Muscle of leg (tissue), 11 donors: ENCODE data around the gene ITGA6. TPM values are rescaled to one million over a fixed set of nuclear protein-coding genes. Genes with fewer than 3 reads are reported as not detected.

ENCODE experiments used
- DNase-seq: peaks from one replicate; pipeline ENCODE4 v3.0.0; 2013
- H3K27ac ChIP-seq: one replicate; pipeline ENCODE4 v1.5.1; 2013; ENCODE audit warnings: mild to moderate bottlenecking, low read length, control low read depth
- H3K27me3 ChIP-seq: one replicate; pipeline ENCODE4 v1.6.1; 2013; ENCODE audit warnings: low read length; ENCODE audit not compliant: control insufficient read depth, insufficient read depth
- H3K36me3 ChIP-seq: one replicate; pipeline ENCODE4 v1.6.1; 2013; ENCODE audit warnings: low read length; ENCODE audit not compliant: control insufficient read depth, insufficient read depth
- H3K4me1 ChIP-seq: one replicate; pipeline ENCODE4 v1.6.1; 2013; ENCODE audit warnings: low read length; ENCODE audit not compliant: control insufficient read depth, insufficient read depth
- H3K4me3 ChIP-seq: one replicate; pipeline ENCODE4 v1.5.1; 2013; ENCODE audit warnings: low read length, control low read depth
- H3K9me3 ChIP-seq: replicated peaks from 2 replicates; pipeline ENCODE4 v1.6.1; 2013; ENCODE audit warnings: low read depth, low read length; ENCODE audit not compliant: control insufficient read depth
- WGBS: methylation state at CpG from one replicate; pipeline ENCODE4 v1.1.5; 2013; ENCODE audit warnings: missing lambda C conversion rate; ENCODE audit not compliant: insufficient coverage; 5-methylcytosine and 5-hydroxymethylcytosine counted together
- polyA plus RNA-seq, 8 donors: library from polyadenylated mRNA; unstranded; fragments of 120-200 nt; gene quantifications; one replicate each; pipeline versions ENCODE4 v1.2.1 to v1.2.3, GENCODE V29; 2013; ENCODE audit warnings: inconsistent platforms in 1 of 8, low replicate concordance in 1 of 8; ENCODE audit not compliant: insufficient read length in 8 of 8, insufficient read depth in 1 of 8
- total RNA-seq: library from RNA; stranded (reverse); fragments of 120-200 nt; gene quantifications from one replicate; pipeline ENCODE4 v1.2.4, GENCODE V29; 2013

ITGA6 gene
- total and polyA plus RNA-seq, 9 donors = 61.6 to 99.0 (median 77.3) TPM

DNA sequence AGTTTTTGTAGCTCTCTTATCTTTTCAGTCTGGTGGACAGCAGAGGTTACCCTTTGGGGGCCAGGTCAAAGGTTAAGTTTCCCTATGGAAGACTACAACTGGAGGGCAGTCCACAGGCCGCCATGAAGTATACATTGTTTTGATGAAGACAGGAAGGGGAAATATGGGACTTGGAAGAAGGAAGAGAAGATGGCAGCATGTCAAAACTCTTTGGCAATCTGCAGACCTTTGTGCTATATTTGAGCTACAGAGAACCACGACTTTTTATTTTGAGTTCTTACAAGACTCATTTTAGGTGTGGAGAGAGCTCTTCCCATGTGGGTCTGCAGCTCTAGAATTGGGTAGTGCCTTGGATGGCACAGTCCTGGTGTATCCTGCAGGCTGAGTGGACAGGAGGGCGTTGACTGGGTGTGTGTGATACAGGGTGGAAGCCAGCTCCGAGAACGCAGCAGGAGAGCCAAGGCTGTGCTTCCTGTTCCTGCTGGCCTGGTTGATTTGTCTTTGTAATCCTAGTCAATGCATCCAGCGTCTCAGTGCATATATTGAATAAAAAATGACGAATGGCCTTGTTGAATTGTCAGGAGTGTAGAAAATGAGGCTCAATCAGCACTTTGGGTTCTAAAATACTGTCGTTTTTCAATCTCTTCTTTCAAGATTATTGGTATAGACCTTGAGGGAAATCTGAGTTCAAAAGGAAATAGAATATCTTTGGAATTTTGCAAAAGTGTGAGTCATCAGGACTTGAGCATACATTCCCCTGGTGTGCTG lies 11.5 kb downstream of the ITGA6 start:
- 84% methylated on average over 3 of the region's 8 CpGs for WGBS
- H3K4me1 ChIP-seq = peaks cover 21% of the 10 kb centered on the region
- H3K27me3 ChIP-seq = no peaks in the 10 kb centered on the region
- no peak overlapping the region for H3K27ac ChIP-seq
- H3K36me3 ChIP-seq = no peaks in the 10 kb centered on the region
- H3K4me3 ChIP-seq = no peak overlapping the region
- DNase-seq = no peak
- H3K9me3 ChIP-seq = no peaks in the 10 kb centered on the region

GRCh38 chr2:172439509-172439860 lies 12.1 kb downstream of the ITGA6 start:
- Histone ChIP-seq H3K4me1 (peaks cover 21% of the 10 kb centered on the region), H3K27ac (no peak overlapping the region), H3K36me3 (no peaks in the 10 kb centered on the region), H3K4me3 (no peak overlapping the region), H3K9me3 (no peaks in the 10 kb centered on the region), H3K27me3 (no peaks in the 10 kb centered on the region)
- DNase-seq = no peak
- WGBS = no CpG with 5 or more reads among the region's 2 CpGs

DNA sequence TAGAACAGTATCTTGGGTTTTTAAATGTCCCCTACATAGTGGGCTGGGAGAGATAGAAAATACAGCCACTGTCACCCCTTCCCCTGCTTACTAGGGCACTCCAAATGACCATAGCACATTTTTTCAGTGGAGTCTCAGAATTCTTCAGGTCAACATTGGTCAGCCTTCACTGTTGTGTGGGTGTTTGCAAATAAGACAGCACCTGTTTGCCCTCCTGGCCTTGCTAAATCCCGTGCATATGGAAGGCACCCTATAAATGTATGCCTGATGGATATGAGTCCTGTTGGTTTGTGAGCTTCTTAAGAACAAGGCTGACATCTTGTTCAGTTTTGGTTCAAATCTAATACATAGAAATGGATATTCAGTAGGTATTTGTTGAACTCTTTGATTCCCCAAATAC lies 12.5 kb downstream of the ITGA6 start:
- peaks cover 21% of the 10 kb centered on the region for H3K4me1 ChIP-seq

DNA sequence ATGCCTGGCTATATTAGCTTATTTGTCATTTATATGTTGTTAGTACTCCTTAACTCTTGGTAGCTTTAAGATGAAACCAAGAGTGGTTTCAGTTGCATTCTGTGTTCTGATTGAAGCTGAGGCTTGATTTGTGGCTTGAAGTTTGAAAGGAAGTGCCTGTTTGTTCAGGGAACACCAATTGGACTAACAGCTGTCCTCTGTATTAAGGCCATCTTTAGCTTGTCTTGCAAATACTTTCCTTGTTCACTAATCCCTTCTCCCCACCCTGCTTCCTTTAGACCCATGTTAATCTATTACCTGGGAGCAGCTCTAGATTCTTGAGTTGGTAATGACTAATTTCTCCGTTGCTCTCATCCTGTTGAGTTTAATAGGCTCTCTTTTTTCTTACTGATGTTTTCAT lies 13.4 kb downstream of the ITGA6 start:
- H3K9me3 ChIP-seq = no peaks in the 10 kb centered on the region
- H3K27ac ChIP-seq = no peak overlapping the region
- peaks cover 24% of the 10 kb centered on the region for H3K4me1 ChIP-seq
- H3K4me3 ChIP-seq = no peak overlapping the region
- no peaks in the 10 kb centered on the region for H3K36me3 ChIP-seq
- no peaks in the 10 kb centered on the region for H3K27me3 ChIP-seq
- WGBS = no CpG with 5 or more reads among the region's 1 CpG
- no peak for DNase-seq

More for the DNA sequence above, 12.5 kb downstream of the ITGA6 start:
- H3K36me3 ChIP-seq = no peaks in the 10 kb centered on the region
- no peak overlapping the region for H3K4me3 ChIP-seq
- no peaks in the 10 kb centered on the region for H3K9me3 ChIP-seq
- no peaks in the 10 kb centered on the region for H3K27me3 ChIP-seq
- no peak overlapping the region for H3K27ac ChIP-seq
- DNase-seq = no peak
- WGBS = no CpG with 5 or more reads among the region's 1 CpG

GRCh38 chr2:172442072-172442895 lies 14.9 kb downstream of the ITGA6 start:
- WGBS = 80% methylated on average over 3 of the region's 10 CpGs
- DNase-seq = no peak
- peak overlapping the region; percentile 23 for H3K27ac ChIP-seq
- peaks cover 26% of the 10 kb centered on the region for H3K4me1 ChIP-seq
- H3K36me3 ChIP-seq = no peaks in the 10 kb centered on the region
- H3K9me3 ChIP-seq = no peaks in the 10 kb centered on the region
- H3K27me3 ChIP-seq = no peaks in the 10 kb centered on the region
- H3K4me3 ChIP-seq = no peak overlapping the region

DNA sequence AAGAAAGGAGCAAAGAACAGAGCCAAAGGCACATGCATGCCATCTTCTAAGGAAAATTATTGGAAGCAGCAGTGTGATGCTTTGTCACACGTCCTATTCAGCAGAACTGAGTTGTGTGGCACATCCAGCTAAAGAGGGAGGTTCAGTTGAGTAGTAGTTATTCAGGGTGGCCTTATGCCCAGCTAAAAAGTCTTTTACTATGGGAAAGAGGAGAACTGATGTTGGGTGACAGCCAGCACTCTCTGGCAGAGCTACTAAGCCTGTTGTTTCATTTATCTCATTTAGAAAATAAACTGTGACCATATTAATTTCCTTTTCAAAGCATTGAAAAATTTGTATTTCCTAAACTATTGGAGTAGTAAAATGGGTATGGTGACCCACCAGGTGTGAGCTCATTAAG lies 18.5 kb downstream of the ITGA6 start:
- H3K4me1 ChIP-seq = peaks cover 19% of the 10 kb centered on the region
- H3K36me3 ChIP-seq = no peaks in the 10 kb centered on the region
- H3K27me3 ChIP-seq = no peaks in the 10 kb centered on the region
- H3K9me3 ChIP-seq = no peaks in the 10 kb centered on the region
- WGBS = 78% methylated on average over 1 of the region's 1 CpG
- peak; percentile 52 for DNase-seq
- no peak overlapping the region for H3K27ac ChIP-seq
- H3K4me3 ChIP-seq = no peak overlapping the region

DNA sequence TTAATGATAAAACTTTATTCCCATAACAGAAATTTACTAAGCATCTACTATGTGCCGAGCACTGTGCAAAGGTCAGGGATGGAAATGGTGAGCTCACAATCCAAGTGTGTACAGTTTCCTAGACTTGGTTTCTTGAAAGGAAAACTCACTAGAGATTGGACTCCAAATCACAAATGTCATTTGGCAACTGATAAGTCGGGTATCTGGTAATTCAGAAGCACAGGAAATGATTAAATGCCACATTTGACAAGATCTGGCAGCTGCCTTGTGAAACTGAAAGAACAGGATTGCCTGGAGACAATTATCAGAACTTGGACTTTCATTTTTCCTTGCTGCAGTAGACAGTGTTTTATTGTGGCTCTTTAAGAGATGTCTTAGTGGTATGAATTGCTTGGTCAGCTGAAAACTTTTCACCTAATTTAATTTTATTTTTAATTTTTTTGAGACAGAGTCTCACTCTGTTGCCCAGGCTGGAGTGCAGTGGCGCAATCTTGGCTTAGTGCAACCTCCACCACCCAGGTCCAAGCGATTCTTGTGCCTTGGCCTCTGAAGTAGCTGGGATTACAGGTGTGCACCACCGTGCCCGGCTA lies 19.2 kb downstream of the ITGA6 start:
- no peak overlapping the region for H3K27ac ChIP-seq
- H3K4me1 ChIP-seq = peaks cover 16% of the 10 kb centered on the region
- peak; percentile 31 for DNase-seq
- no peaks in the 10 kb centered on the region for H3K36me3 ChIP-seq
- H3K9me3 ChIP-seq = no peaks in the 10 kb centered on the region
- H3K4me3 ChIP-seq = no peak overlapping the region
- H3K27me3 ChIP-seq = no peaks in the 10 kb centered on the region
- no CpG with 5 or more reads among the region's 6 CpGs for WGBS

GRCh38 chr2:172447811-172448493 lies 20.6 kb downstream of the ITGA6 start:
- Histone ChIP-seq H3K4me1 (peaks cover 5% of the 10 kb centered on the region), H3K4me3 (no peak overlapping the region), H3K27ac (no peak overlapping the region), H3K27me3 (no peaks in the 10 kb centered on the region), H3K9me3 (no peaks in the 10 kb centered on the region), H3K36me3 (no peaks in the 10 kb centered on the region)
- WGBS = 100% methylated on average over 1 of the region's 5 CpGs
- no peak for DNase-seq

- Histone ChIP-seq H3K27me3 (no peaks in the 10 kb centered on the region), H3K36me3 (no peaks in the 10 kb centered on the region), H3K9me3 (no peaks in the 10 kb centered on the region), H3K4me1 (peaks cover 5% of the 10 kb centered on the region), H3K4me3 (no peak overlapping the region), H3K27ac (no peak overlapping the region)
- DNase-seq = no peak
- WGBS = 55% methylated on average over 2 of the region's 3 CpGs
These were observed 21.3 kb downstream of the ITGA6 start for GRCh38 chr2:172448544-172449267.
